Measurements from ENCODE around the gene SLC9B2. TPM values are rescaled to one million over a fixed set of nuclear protein-coding genes. Genes with fewer than 3 reads are reported as not detected.
A peak's percentile ranks its signal among the peaks of the same experiment; 100 is the strongest.

Gene SLC9B2
- total RNA-seq, 6 experiments from 2014 or later = 15.4 to 22.0 (median 17.5) TPM

GRCh38 chr4:103075894-103076746 is 441 bp downstream of the SLC9B2 start:
- Mint-ChIP-seq H3K27me3 (ENCODE audit: insufficient read depth) (no peaks in the 10 kb centered on the region), H3K4me1 (ENCODE audit: low read depth) (peaks cover 44% of the 10 kb centered on the region), H3K4me3 (peak overlapping the region; percentile 94), H3K27ac (peak overlapping the region; percentile 96), H3K36me3 (ENCODE audit: low read depth) (0 out of 2 replicates have a peak, but pooled peaks cover 4% of the 10 kb centered on the region), H3K9me3 (no peaks in the 10 kb centered on the region)
- peak; percentile 36 for TF ChIP-seq CTCF (IDR thresholded peaks at IDR 0.05)
- peak; percentile 56 for DNase-seq

- Mint-ChIP-seq H3K9me3 (no peaks in the 10 kb centered on the region), H3K4me1 (ENCODE audit: low read depth) (peaks cover 44% of the 10 kb centered on the region), H3K27ac (peak overlapping the region; percentile 96), H3K36me3 (ENCODE audit: low read depth) (0 out of 2 replicates have a peak, but pooled peaks cover 4% of the 10 kb centered on the region), H3K4me3 (peak overlapping the region; percentile 94), H3K27me3 (ENCODE audit: insufficient read depth) (no peaks in the 10 kb centered on the region)
- no peak for TF ChIP-seq CTCF (IDR thresholded peaks at IDR 0.05)
- DNase-seq = peak; percentile 41
These were observed 1.1 kb downstream of the SLC9B2 start for GRCh38 chr4:103075435-103075893.

DNA sequence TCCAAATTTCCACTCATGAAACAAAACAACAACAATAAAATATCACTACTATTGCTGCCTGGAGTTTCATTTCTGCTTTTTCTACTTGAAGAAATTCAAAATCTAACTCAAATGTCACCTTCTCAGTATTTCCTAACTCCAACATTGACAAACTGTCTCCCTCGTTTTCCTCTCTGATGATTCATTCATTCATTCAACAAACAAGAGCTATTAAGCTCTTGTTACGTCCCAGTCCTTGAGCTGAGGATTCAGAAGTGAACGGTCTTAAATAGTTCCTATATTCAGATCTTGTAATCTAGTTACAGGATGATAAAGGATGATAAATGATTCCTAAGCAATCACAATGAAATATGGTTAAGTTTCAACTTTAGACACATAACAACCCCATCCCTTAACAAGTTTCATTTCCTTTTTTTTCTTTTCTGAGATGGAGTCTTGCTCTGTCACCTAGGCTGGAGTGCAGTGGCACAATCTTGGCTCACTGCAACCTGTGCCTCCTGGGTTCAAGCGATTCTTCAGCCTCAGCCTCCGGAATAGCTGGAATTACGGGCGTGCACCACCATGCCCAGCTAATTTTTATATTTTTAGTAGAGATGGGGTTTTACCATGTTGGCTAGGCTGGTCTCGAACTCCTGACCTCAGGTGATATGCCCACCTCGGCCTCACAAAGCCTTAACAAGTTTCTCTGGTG is 1.7 kb downstream of the SLC9B2 start:
- H3K9me3 Mint-ChIP-seq = no peaks in the 10 kb centered on the region
- peak overlapping the region; percentile 94 for H3K4me3 Mint-ChIP-seq
- H3K27ac Mint-ChIP-seq = peak overlapping the region; percentile 96
- no peak for DNase-seq
- 0 out of 2 replicates have a peak, but pooled peaks cover 4% of the 10 kb centered on the region for H3K36me3 Mint-ChIP-seq (ENCODE audit: low read depth)
- H3K27me3 Mint-ChIP-seq (ENCODE audit: insufficient read depth) = no peaks in the 10 kb centered on the region
- H3K4me1 Mint-ChIP-seq (ENCODE audit: low read depth) = peaks cover 44% of the 10 kb centered on the region
- no peak for TF ChIP-seq CTCF (IDR thresholded peaks at IDR 0.05)

- peak; percentile 17 for DNase-seq
- peaks cover 44% of the 10 kb centered on the region for H3K4me1 Mint-ChIP-seq (ENCODE audit: low read depth)
- H3K27ac Mint-ChIP-seq = no peak overlapping the region
- no peaks in the 10 kb centered on the region for H3K27me3 Mint-ChIP-seq (ENCODE audit: insufficient read depth)
- peak overlapping the region; percentile 94 for H3K4me3 Mint-ChIP-seq
- no peaks in the 10 kb centered on the region for H3K9me3 Mint-ChIP-seq
- 0 out of 2 replicates have a peak, but pooled peaks cover 4% of the 10 kb centered on the region for H3K36me3 Mint-ChIP-seq (ENCODE audit: low read depth)
- no peak for TF ChIP-seq CTCF (IDR thresholded peaks at IDR 0.05)
These were observed 2.6 kb downstream of the SLC9B2 start for GRCh38 chr4:103073792-103074438.

GRCh38 chr4:103067841-103068547 is 8.6 kb downstream of the SLC9B2 start:
- DNase-seq = peak; percentile 48
- Mint-ChIP-seq H3K36me3 (ENCODE audit: low read depth) (peaks cover 8% of the 10 kb centered on the region), H3K4me3 (no peak overlapping the region), H3K27me3 (ENCODE audit: insufficient read depth) (no peaks in the 10 kb centered on the region), H3K27ac (peak overlapping the region; percentile 40), H3K4me1 (ENCODE audit: low read depth) (peaks cover 18% of the 10 kb centered on the region), H3K9me3 (no peaks in the 10 kb centered on the region)
- TF ChIP-seq CTCF (IDR thresholded peaks at IDR 0.05) = no peak
